ENCODE measurements around the gene GFOD2.

The GFOD2 gene

GRCh38 chr16:67731753-67732095 lies 12.6 kb upstream of the GFOD2 start:
- ATAC-seq (no peak), DNase-seq (no peak)

GRCh38 chr16:67731071-67731752 lies 12.1 kb upstream of the GFOD2 start:
- DNase-seq, result no peak
- no peak for ATAC-seq

- ATAC-seq, result no peak
- DNase-seq, result no peak
Observed at GRCh38 chr16:67730326-67730725, 11.2 kb upstream of the GFOD2 start.

GRCh38 chr16:67729636-67730248 lies 10.6 kb upstream of the GFOD2 start:
- ATAC-seq, result no peak
- DNase-seq, result no peak

GRCh38 chr16:67727521-67728485 lies 8.7 kb upstream of the GFOD2 start:
- DNase-seq, result no peak
- ATAC-seq, result peak; percentile 19

- ATAC-seq, result no peak
Observed at GRCh38 chr16:67726106-67727034, 7.3 kb upstream of the GFOD2 start.

GRCh38 chr16:67723911-67724305 lies 4.8 kb upstream of the GFOD2 start:
- ATAC-seq (no peak), DNase-seq (no peak)

More at GRCh38 chr16:67726106-67727034, 7.3 kb upstream of the GFOD2 start:
- no peak for DNase-seq

- no peak for DNase-seq
- no peak for ATAC-seq
Observed at GRCh38 chr16:67723151-67723910, 4.2 kb upstream of the GFOD2 start.

GRCh38 chr16:67720236-67720635 lies 1.1 kb upstream of the GFOD2 start:
- no peak for ATAC-seq

GRCh38 chr16:67719778-67720144 lies 645 bp upstream of the GFOD2 start:
- peak; percentile 1 for ATAC-seq
- peak; percentile 28 for DNase-seq

More at GRCh38 chr16:67720236-67720635, 1.1 kb upstream of the GFOD2 start:
- no peak for DNase-seq

- DNase-seq, result peak; percentile 28
- ATAC-seq, result no peak
Observed at GRCh38 chr16:67718668-67719047, 458 bp downstream of the GFOD2 start.

- no peak for DNase-seq
- ATAC-seq, result no peak
Observed at GRCh38 chr16:67716097-67716496, 3.0 kb downstream of the GFOD2 start.

GRCh38 chr16:67714522-67714921 lies 4.6 kb downstream of the GFOD2 start:
- ATAC-seq, result no peak

GRCh38 chr16:67713647-67714273 lies 5.4 kb downstream of the GFOD2 start:
- no peak for DNase-seq
- ATAC-seq, result no peak

More at GRCh38 chr16:67714522-67714921, 4.6 kb downstream of the GFOD2 start:
- no peak for DNase-seq

GRCh38 chr16:67710607-67711006 lies 8.5 kb downstream of the GFOD2 start:
- DNase-seq (no peak), ATAC-seq (no peak)

GRCh38 chr16:67709050-67709449 lies 10.1 kb downstream of the GFOD2 start:
- no peak for ATAC-seq
- no peak for DNase-seq

- DNase-seq (no peak), ATAC-seq (no peak)
Observed at GRCh38 chr16:67708368-67708771, 10.7 kb downstream of the GFOD2 start.

GRCh38 chr16:67707790-67708189 lies 11.3 kb downstream of the GFOD2 start:
- ATAC-seq (no peak), DNase-seq (no peak)

- no peak for DNase-seq
- no peak for ATAC-seq
Observed at GRCh38 chr16:67707210-67707609, 11.9 kb downstream of the GFOD2 start.

- DNase-seq (no peak), ATAC-seq (no peak)
Observed at GRCh38 chr16:67704110-67704509, 15.0 kb downstream of the GFOD2 start.

GRCh38 chr16:67703626-67704025 lies 15.5 kb downstream of the GFOD2 start:
- ATAC-seq, result peak; percentile 43
- DNase-seq, result no peak
